Common myeloid progenitor, CD34-positive (primary cell): ENCODE data around the gene DSC1.

ENCODE experiments used
- CTCF ChIA-PET: fragments of 350-600 bp; sonication (Branson Sonifier 250); formaldehyde crosslinking; loops from one replicate; lab custom pipeline; 2021; ENCODE audit warnings: antibody characterized with exemption; lab: Charles Lee
- POLR2A ChIA-PET: fragments of 350-600 bp; sonication (Branson Sonifier 250); formaldehyde crosslinking; loops from one replicate; lab custom pipeline; 2021; ENCODE audit warnings: antibody characterized with exemption; lab: Charles Lee
- DNase-seq, 3 donors: peaks; one replicate each; pipeline versions ENCODE4 v3.0.0 to v3.0.0-alpha.2; 2013
- H3K27ac ChIP-seq, 2 experiments: 1 replicate in 1 of 2; 2 replicates in 1 of 2; pipeline ENCODE4 v1.7.0; 2013; ENCODE audit warnings: inconsistent platforms in 2 of 2, low read length in 2 of 2, mild to moderate bottlenecking in 2 of 2, low read depth in 1 of 2, moderate library complexity in 1 of 2; ENCODE audit not compliant: severe bottlenecking in 2 of 2, insufficient read depth in 1 of 2, poor library complexity in 1 of 2
- H3K27me3 ChIP-seq, 5 experiments: replicated peaks in 2 of 5; 1 replicate in 3 of 5; 2 replicates in 2 of 5; pipeline versions ENCODE4 v1.6.1 to v1.7.0; 2013; ENCODE audit warnings: low read length in 4 of 5, mild to moderate bottlenecking in 2 of 5, moderate library complexity in 2 of 5, inconsistent platforms in 1 of 5; ENCODE audit not compliant: insufficient read depth in 5 of 5, control insufficient read depth in 4 of 5
- H3K36me3 ChIP-seq, 4 experiments: 1 replicate in 2 of 4; 2 replicates in 2 of 4; pipeline versions ENCODE4 v1.6.1 to v1.7.0; 2013; ENCODE audit warnings: low read length in 3 of 4, control low read depth in 1 of 4, mild to moderate bottlenecking in 1 of 4; ENCODE audit not compliant: control insufficient read depth in 4 of 4, insufficient read depth in 4 of 4
- H3K4me1 ChIP-seq, 4 experiments: 1 replicate in 3 of 4; 2 replicates in 1 of 4; pipeline versions ENCODE4 v1.6.1 to v1.7.1; 2013; ENCODE audit warnings: low read length in 3 of 4, mild to moderate bottlenecking in 3 of 4, control low read depth in 1 of 4, inconsistent platforms in 1 of 4, moderate library complexity in 1 of 4; ENCODE audit not compliant: control insufficient read depth in 4 of 4, insufficient read depth in 4 of 4; ENCODE audit errors: control extremely low read depth in 1 of 4
- H3K4me3 ChIP-seq, 7 experiments: 1 replicate in 4 of 7; 2 replicates in 3 of 7; pipeline versions ENCODE4 v1.5.1 to v1.7.0; 2013; ENCODE audit warnings: mild to moderate bottlenecking in 7 of 7, low read length in 6 of 7, moderate library complexity in 6 of 7, inconsistent platforms in 2 of 7, low read depth in 2 of 7, control low read depth in 1 of 7; ENCODE audit not compliant: insufficient read depth in 4 of 7, control insufficient read depth in 1 of 7; ENCODE audit errors: extremely low read depth in 1 of 7
- H3K9me3 ChIP-seq, 5 experiments: 1 replicate in 4 of 5; 2 replicates in 1 of 5; pipeline versions ENCODE4 v1.6.1 to v1.7.1; 2013; ENCODE audit warnings: low read length in 4 of 5, mild to moderate bottlenecking in 2 of 5, inconsistent platforms in 1 of 5, low read depth in 1 of 5, moderate library complexity in 1 of 5; ENCODE audit not compliant: control insufficient read depth in 4 of 5, insufficient read depth in 2 of 5; ENCODE audit errors: control extremely low read depth in 1 of 5
- WGBS: methylation state at CpG from one replicate; pipeline ENCODE4 v1.1.5; 2013; ENCODE audit not compliant: insufficient coverage; 5-methylcytosine and 5-hydroxymethylcytosine counted together

Gene DSC1

DNA sequence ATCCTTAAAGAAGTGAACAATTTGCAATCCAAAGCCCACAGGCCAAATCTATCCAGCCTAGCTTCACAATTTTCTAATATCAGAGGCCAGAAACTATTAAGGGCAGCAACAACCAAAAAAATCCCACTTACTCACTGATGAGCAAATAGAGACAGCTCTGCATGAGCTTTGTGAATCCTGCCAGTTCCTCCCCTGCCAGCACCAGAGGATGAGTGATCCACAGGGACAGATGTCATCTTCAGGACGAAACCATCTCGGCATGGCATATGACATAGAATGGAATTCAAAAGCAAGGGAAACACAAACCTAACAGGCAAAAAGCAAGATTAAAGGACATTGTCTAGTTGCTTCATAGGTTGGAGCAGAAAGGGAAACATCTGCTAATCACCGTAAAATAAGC is 58.2 kb downstream of the DSC1 start:
- Histone ChIP-seq H3K27me3 (peaks cover 0 to 41% (median 17%) of the 10 kb centered on the region in 5 experiments), H3K4me3 (no peak overlapping the region), H3K36me3 (no peaks in the 10 kb centered on the region), H3K27ac (no peak overlapping the region), H3K4me1 (peaks cover 4 to 19% (median 16%) of the 10 kb centered on the region in 4 experiments), H3K9me3 (no peaks in the 10 kb centered on the region)
- POLR2A ChIA-PET: no interaction called here
- peak in 1 of 3 donors; percentile 8 for DNase-seq
- WGBS: 87% methylated on average over 2 of the region's 3 CpGs
- CTCF ChIA-PET: interaction anchor here (1.0 kb wide), 1 partner anchor 17 kb away, joined by 4 read pairs; no protein-coding TSS in a partner anchor

DNA sequence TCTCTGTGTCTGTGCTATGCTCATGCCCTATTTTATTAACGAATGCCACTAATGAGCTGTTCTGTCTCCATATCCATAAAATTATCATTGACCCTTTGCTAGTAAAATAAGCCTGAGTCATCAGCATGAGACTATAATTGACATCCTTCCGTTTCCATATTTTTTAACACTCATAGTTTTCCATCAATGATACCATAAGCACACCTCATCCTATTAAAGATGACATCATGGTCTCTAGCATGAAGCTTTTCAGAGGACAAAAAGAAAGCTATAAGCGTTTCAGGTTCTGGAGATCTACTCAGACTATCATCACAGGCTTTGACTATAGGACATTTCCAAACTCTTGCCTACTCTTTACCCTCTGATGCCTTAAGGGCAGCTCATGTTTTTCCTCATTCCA is 59.2 kb downstream of the DSC1 start:
- no peak for DNase-seq
- Histone ChIP-seq H3K36me3 (no peaks in the 10 kb centered on the region), H3K4me1 (peaks cover 4 to 19% (median 16%) of the 10 kb centered on the region in 4 experiments), H3K27me3 (peaks cover 0 to 43% (median 17%) of the 10 kb centered on the region in 5 experiments), H3K4me3 (no peak overlapping the region), H3K9me3 (no peaks in the 10 kb centered on the region), H3K27ac (no peak overlapping the region)
- CTCF ChIA-PET: no interaction called here
- POLR2A ChIA-PET: no interaction called here
- WGBS: 93% methylated on average over 3 of the region's 3 CpGs

DNA sequence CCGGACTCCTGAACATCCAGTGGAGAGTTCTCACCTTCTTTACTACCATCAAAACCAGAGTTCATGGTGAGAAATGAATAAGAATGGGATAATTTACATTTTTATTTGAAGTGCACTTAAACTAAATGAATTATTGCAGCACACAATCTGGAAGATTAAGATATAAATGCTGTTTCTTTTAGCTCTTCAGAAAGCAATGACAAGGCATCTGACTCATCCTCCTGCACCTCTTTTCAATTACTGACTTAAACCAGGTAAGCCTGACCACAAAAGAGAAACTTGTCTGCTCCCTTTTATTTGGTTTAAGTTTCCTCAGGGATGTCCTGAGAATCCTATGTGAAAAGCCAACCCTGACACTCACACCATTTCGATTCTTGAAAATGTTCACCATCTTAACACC is 59.7 kb downstream of the DSC1 start:
- peaks cover 0 to 43% (median 17%) of the 10 kb centered on the region in 5 experiments for H3K27me3 ChIP-seq
- CTCF ChIA-PET: no interaction called here
- H3K4me3 ChIP-seq: no peak overlapping the region
- peak in 2 of 3 donors; percentile 17 to 44 for DNase-seq
- no peak overlapping the region for H3K27ac ChIP-seq
- POLR2A ChIA-PET: no interaction called here
- no peaks in the 10 kb centered on the region for H3K9me3 ChIP-seq
- peaks cover 4 to 19% (median 16%) of the 10 kb centered on the region in 4 experiments for H3K4me1 ChIP-seq
- no CpG with 5 or more reads among the region's 2 CpGs for WGBS
- H3K36me3 ChIP-seq: no peaks in the 10 kb centered on the region

DNA sequence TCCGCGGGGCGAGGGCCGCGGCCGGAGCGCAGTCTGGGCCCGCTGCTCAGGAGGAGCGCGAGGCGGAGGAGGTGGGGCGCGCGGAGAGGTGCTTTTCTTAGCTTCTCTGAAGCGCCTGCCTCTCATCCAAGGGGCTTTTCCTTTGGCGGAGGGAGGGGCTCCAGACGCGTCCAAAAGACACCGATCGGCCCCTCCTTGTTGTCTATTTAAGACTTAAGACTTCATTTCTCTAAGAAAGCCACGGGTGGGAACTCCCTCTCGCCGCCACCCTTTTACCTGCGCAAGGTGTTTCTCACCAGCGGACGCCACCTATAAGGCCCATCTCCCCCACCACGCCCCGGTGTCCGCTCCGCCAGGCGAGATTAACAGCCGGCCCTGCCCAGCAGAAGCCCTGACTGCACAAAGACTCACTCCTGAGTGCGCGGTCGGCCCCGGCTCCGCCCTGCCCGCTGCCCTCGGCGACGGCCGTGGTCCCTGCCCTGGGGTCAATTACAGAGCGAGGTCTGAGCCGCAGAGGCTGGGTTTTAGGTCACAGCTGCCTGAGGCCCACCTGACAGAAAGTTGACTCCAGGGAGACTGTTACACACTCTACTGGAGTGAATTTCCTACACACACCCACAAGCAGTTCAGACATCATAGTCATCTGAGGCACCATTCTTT is 60.5 kb downstream of the DSC1 start, which contains the start of gene DSC2:
TSS of gene DSC2 (minus strand) at position 397 of the 660 bp plus-strand sequence. CDS start 450 bp downstream, outside the sequence.
- 5% methylated on average over 44 of the region's 44 CpGs for WGBS
- CTCF ChIA-PET: no interaction called here

DNA sequence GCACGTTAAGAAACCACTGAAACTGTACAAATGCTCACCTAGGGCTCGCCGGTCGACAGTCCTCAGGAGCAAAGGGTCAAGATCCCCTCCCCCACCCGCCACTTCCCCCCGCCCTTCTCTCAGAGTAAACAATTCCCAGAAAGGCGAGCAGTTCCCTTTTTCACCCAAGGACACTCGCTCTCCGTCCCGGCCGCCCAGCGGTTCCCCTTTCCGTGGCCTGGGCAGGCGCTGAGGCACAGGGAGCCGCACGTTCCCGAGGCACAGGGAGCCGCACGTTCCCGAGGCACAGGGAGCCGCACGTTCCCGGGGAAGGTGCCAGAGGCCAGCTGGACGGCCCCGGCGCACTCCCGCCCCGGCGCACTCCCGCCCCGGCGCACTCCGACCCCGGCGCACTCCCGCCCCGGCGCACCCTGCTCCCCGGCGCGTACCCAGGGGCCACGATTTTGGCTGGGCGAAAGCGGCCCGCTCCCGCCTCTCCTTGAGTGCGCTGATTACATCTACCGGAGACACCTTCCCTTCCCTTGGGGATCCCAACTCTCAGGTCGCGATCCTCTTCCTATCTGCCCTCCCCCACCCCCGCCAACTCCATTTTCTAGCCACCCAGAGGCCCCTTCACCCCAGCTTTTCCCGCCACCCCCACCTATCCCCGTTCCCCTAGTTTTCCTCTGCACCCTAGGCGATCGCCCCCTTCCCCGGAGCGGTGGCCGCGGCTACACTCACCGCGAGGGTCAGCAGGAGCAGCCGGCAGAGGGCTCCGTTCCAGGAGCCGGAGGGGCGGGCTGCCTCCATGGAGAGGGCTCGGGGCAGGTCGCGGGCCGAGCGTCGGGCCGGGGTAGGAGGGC is 61.3 kb downstream of the DSC1 start:
- POLR2A ChIA-PET: no interaction called here
- Histone ChIP-seq H3K4me1 (peaks cover 4 to 19% (median 16%) of the 10 kb centered on the region in 4 experiments), H3K9me3 (no peaks in the 10 kb centered on the region), H3K4me3 (peak overlapping the region; percentile 54 to 82 (median 66)), H3K27me3 (peaks cover 0 to 43% (median 17%) of the 10 kb centered on the region in 5 experiments), H3K36me3 (no peaks in the 10 kb centered on the region), H3K27ac (peak overlapping the region in 1 of 2 experiments; percentile 58)
- CTCF ChIA-PET: no interaction called here
- peak; percentile 29 to 61 (median 51) for DNase-seq
- 1% methylated on average over 41 of the region's 72 CpGs for WGBS

More for the DNA sequence above, 60.5 kb downstream of the DSC1 start, which contains the start of gene DSC2:
- Histone ChIP-seq H3K27me3 (peaks cover 0 to 43% (median 17%) of the 10 kb centered on the region in 5 experiments), H3K9me3 (no peaks in the 10 kb centered on the region), H3K27ac (peak within 1 kb of the TSS in 1 of 2 experiments; percentile 54), H3K4me3 (peak within 1 kb of the TSS; percentile 54 to 82 (median 66)), H3K36me3 (no peaks in the 10 kb centered on the region), H3K4me1 (peaks cover 4 to 19% (median 16%) of the 10 kb centered on the region in 4 experiments)
- peak in 2 of 3 donors; percentile 19 to 43 for DNase-seq
- POLR2A ChIA-PET: no interaction called here

DNA sequence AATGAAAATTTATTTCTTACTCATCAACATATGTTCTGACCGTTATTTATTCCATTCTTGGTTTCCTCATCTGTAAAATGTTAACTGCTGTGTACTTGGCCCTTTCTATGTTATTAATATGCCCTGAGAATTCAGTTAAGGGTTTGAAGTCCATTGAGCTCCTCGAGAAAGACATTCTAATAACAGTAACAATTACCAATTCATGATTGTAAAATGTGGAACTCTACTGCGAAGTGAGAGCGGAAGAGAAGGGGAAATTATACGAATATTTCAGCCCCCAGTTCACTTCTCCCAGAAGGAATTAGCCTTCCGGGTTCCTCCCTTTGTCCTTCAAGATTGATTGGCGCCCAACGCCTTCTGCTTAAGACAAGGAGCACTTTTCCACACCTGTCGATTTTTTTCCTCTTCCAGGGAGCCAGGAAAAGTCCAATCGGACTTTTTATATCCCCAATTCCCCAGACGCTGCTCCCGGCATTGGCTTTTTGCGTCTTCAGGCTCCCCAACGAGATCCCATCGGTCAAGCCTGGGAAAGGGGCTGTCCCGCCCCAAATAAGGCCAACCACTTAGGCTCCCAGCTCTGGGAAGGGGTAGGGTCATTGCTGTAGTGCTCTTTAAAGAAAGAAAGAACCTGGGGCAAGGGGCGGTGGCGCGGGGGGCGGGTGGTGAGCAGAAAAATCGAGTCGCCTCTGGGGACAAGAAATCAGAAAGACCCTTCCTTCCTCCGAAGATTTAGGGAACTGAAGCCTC is 62.0 kb downstream of the DSC1 start:
- H3K4me1 ChIP-seq: peaks cover 4 to 19% (median 16%) of the 10 kb centered on the region in 4 experiments
- H3K27ac ChIP-seq: peak overlapping the region in 1 of 2 experiments; percentile 58
- no peaks in the 10 kb centered on the region for H3K36me3 ChIP-seq
- DNase-seq: no peak
- no peaks in the 10 kb centered on the region for H3K9me3 ChIP-seq
- peaks cover 0 to 43% (median 17%) of the 10 kb centered on the region in 5 experiments for H3K27me3 ChIP-seq
- CTCF ChIA-PET: interaction anchor here (0.7 kb wide), 1 partner anchor 24 kb away, joined by 3 read pairs; no protein-coding TSS in a partner anchor
- 9% methylated on average over 10 of the region's 23 CpGs for WGBS
- H3K4me3 ChIP-seq: peak overlapping the region in 6 of 7 experiments; percentile 54 to 82 (median 68)
- POLR2A ChIA-PET: interaction anchor here (0.5 kb wide), 1 partner anchor 8 kb away, joined by 3 read pairs; no protein-coding TSS in a partner anchor
